ENCODE results near the gene ARHGAP10. TPM values are rescaled to one million over a fixed set of nuclear protein-coding genes. Genes with fewer than 3 reads are reported as not detected.

Gene ARHGAP10
- total and polyA plus RNA-seq, 5 donors from 2014 or later = 2.9 to 14.1 (median 4.7) TPM

DNA sequence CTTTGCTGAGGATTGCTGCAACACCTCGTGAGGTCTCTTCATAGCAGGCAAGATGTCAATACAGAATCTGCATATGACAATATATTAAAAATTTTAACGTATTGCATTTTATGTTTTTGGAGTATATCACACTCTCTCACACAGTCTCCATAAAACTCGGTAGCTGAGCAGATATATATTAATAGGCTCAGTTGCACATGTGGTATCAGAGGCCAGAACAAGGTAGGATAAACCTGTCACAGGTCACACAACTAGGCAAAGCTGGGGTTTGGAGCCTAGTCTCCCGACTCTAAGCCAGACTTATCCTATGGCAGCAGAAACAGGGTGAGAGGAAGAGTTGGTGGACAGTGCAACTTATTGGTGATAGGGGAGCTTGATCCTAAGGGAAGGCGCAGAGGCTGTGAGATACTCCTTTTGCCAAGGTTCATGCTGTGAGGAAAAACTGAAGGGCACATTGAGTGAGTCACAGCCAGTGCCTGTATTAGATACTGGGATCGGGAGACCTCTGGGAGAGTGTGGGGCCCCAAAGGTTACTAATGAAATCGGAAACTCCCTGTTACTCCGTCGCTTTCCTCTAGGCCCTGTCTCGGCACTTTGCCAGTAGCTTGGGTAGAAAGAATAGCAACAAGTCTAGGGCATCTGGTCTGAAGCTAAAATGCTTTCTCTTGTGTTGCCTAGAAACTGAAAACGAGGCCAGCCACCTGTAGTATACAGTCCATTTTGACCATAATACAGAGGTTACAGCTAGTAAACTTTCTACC is 195.7 kb downstream of the ARHGAP10 start:
- H3K9me3 Mint-ChIP-seq = no peaks in the 10 kb centered on the region
- H3K4me1 Mint-ChIP-seq = peaks cover 0 to 11% (median 2%) of the 10 kb centered on the region in 4 donors
- Histone ChIP-seq H3K4me1 (ENCODE audit: control insufficient read depth, insufficient read depth, low read length, poor library complexity, severe bottlenecking) (no peaks in the 10 kb centered on the region), H3K27ac (ENCODE audit: insufficient read depth, low read length, poor library complexity, severe bottlenecking) (no peak overlapping the region), H3K27me3 (ENCODE audit: control insufficient read depth, insufficient read depth, low read length) (no peaks in the 10 kb centered on the region), H3K36me3 (ENCODE audit: control insufficient read depth, insufficient read depth, low read length) (no peaks in the 10 kb centered on the region), H3K4me3 (ENCODE audit: low read depth, low read length) (no peak overlapping the region), H3K9me3 (ENCODE audit: control insufficient read depth in 2 of 2, low read length in 2 of 2) (no peaks in the 10 kb centered on the region)
- no peaks in the 10 kb centered on the region for H3K27me3 Mint-ChIP-seq
- H3K36me3 Mint-ChIP-seq = peaks cover 11% of the 10 kb centered on the region
- no peak overlapping the region for H3K27ac Mint-ChIP-seq
- no peak for ATAC-seq (ENCODE audit: low read depth in 2 of 2)
- peak overlapping the region in 1 of 4 donors; percentile 11 for H3K4me3 Mint-ChIP-seq
- no peak for DNase-seq

DNA sequence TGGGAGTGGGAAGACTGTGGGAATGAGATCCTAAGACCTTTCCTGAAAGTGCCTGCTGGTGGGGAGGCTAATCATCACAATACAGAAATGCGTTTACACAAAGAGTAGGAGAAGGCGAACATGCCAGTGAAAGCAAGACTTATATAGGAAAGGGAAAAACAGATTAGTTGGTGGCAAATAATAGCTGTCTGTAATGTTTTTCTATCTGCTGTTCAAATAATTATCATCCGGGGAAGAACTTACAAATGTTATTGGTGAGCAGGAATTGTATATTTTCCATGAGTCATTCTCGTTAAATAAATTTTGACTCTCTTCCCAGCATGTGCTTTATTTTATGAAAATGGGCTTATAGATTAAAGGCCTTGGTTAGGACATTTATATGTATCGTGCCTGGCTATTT is 196.5 kb downstream of the ARHGAP10 start:
- no peak overlapping the region for H3K4me3 ChIP-seq (ENCODE audit: low read depth, low read length)
- Mint-ChIP-seq H3K27ac (no peak overlapping the region), H3K4me1 (peaks cover 0 to 6% (median under 1%) of the 10 kb centered on the region in 4 donors), H3K27me3 (no peaks in the 10 kb centered on the region), H3K4me3 (peak overlapping the region in 1 of 4 donors; percentile 68), H3K36me3 (peaks cover 13% of the 10 kb centered on the region), H3K9me3 (no peaks in the 10 kb centered on the region)
- no peaks in the 10 kb centered on the region for H3K4me1 ChIP-seq (ENCODE audit: control insufficient read depth, insufficient read depth, low read length, poor library complexity, severe bottlenecking)
- DNase-seq (no peak), ATAC-seq (ENCODE audit: low read depth in 2 of 2) (no peak)
- no peaks in the 10 kb centered on the region for H3K36me3 ChIP-seq (ENCODE audit: control insufficient read depth, insufficient read depth, low read length)
- no peaks in the 10 kb centered on the region for H3K27me3 ChIP-seq (ENCODE audit: control insufficient read depth, insufficient read depth, low read length)
- no peaks in the 10 kb centered on the region for H3K9me3 ChIP-seq (ENCODE audit: control insufficient read depth in 2 of 2, low read length in 2 of 2)
- H3K27ac ChIP-seq (ENCODE audit: insufficient read depth, low read length, poor library complexity, severe bottlenecking) = no peak overlapping the region

DNA sequence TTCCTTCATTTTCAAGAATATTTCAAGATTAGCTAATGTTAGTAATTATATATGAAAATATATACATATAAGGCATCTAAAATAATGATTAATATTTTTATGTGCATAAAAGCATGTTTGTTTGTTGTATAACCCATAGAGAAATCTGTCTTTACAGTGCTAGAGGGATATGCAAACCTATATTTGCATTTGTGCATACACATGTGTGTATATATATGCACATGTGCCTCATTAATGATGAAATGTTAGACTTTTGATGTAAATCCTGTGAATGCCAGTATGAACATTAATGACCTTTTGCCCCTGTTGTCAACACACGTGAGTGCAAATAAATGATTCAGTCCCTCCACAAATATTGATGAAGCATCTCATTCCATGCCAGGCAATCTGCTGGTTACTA is 197.9 kb downstream of the ARHGAP10 start:
- no peak overlapping the region for H3K4me3 ChIP-seq (ENCODE audit: low read depth, low read length)
- Mint-ChIP-seq H3K4me3 (no peak overlapping the region), H3K9me3 (no peaks in the 10 kb centered on the region), H3K36me3 (peaks cover 13% of the 10 kb centered on the region), H3K27me3 (no peaks in the 10 kb centered on the region), H3K4me1 (no peaks in the 10 kb centered on the region), H3K27ac (no peak overlapping the region)
- no peaks in the 10 kb centered on the region for H3K9me3 ChIP-seq (ENCODE audit: control insufficient read depth in 2 of 2, low read length in 2 of 2)
- H3K27me3 ChIP-seq (ENCODE audit: control insufficient read depth, insufficient read depth, low read length) = no peaks in the 10 kb centered on the region
- no peak for DNase-seq
- no peak for ATAC-seq (ENCODE audit: low read depth in 2 of 2)
- no peaks in the 10 kb centered on the region for H3K4me1 ChIP-seq (ENCODE audit: control insufficient read depth, insufficient read depth, low read length, poor library complexity, severe bottlenecking)
- no peak overlapping the region for H3K27ac ChIP-seq (ENCODE audit: insufficient read depth, low read length, poor library complexity, severe bottlenecking)
- H3K36me3 ChIP-seq (ENCODE audit: control insufficient read depth, insufficient read depth, low read length) = no peaks in the 10 kb centered on the region

DNA sequence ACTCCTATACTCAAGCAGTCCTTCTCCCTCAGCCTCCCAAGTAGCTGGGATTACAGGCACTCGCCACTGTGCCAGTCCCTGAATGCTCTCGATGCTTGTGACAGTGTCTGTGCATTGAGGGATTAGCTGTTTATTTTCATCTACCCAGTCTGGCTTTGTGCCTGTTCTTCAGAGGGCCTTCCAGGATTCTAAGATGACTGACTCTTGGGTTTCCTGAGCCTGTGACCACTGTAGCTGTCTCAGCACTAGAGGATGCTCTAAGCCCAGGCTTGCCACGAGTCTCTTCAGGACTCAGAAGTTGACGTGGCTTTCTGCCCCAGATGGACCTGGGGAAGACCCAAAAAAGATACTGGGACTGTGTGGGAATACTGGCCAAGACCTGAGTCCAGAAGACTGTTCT is 201.4 kb downstream of the ARHGAP10 start:
- Histone ChIP-seq H3K27me3 (ENCODE audit: control insufficient read depth, insufficient read depth, low read length) (no peaks in the 10 kb centered on the region), H3K9me3 (ENCODE audit: control insufficient read depth in 2 of 2, low read length in 2 of 2) (no peaks in the 10 kb centered on the region), H3K27ac (ENCODE audit: insufficient read depth, low read length, poor library complexity, severe bottlenecking) (no peak overlapping the region), H3K4me1 (ENCODE audit: control insufficient read depth, insufficient read depth, low read length, poor library complexity, severe bottlenecking) (no peaks in the 10 kb centered on the region), H3K4me3 (ENCODE audit: low read depth, low read length) (no peak overlapping the region), H3K36me3 (ENCODE audit: control insufficient read depth, insufficient read depth, low read length) (no peaks in the 10 kb centered on the region)
- H3K4me3 Mint-ChIP-seq = no peak overlapping the region
- DNase-seq = peak in 1 of 3 donors; percentile 13
- H3K36me3 Mint-ChIP-seq = peaks cover 13% of the 10 kb centered on the region
- H3K27me3 Mint-ChIP-seq = no peaks in the 10 kb centered on the region
- no peak for ATAC-seq (ENCODE audit: low read depth in 2 of 2)
- H3K9me3 Mint-ChIP-seq = no peaks in the 10 kb centered on the region
- no peaks in the 10 kb centered on the region for H3K4me1 Mint-ChIP-seq
- no peak overlapping the region for H3K27ac Mint-ChIP-seq

DNA sequence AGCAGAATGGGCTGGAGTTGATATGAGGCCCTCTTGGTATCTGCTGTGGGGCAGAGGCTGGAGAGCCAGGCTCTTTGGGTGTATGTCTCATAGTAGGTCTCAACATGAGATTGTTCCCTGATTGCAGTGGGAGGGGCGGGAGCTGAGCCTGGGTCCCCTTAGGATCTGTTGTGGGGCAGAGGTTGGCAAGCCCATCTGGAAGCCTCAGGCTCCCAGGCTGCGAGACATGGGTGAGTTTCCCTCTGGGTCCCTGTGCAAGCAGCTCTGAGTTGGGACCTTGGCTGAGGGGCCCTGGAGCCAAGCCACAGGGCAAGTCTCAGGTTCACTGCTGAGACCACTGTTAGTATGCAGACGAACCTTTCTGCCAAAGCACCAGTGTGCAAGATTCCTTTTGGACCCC is 201.9 kb downstream of the ARHGAP10 start:
- Histone ChIP-seq H3K4me3 (ENCODE audit: low read depth, low read length) (no peak overlapping the region), H3K36me3 (ENCODE audit: control insufficient read depth, insufficient read depth, low read length) (no peaks in the 10 kb centered on the region), H3K27me3 (ENCODE audit: control insufficient read depth, insufficient read depth, low read length) (no peaks in the 10 kb centered on the region), H3K27ac (ENCODE audit: insufficient read depth, low read length, poor library complexity, severe bottlenecking) (no peak overlapping the region), H3K4me1 (ENCODE audit: control insufficient read depth, insufficient read depth, low read length, poor library complexity, severe bottlenecking) (no peaks in the 10 kb centered on the region), H3K9me3 (ENCODE audit: control insufficient read depth in 2 of 2, low read length in 2 of 2) (no peaks in the 10 kb centered on the region)
- H3K36me3 Mint-ChIP-seq = peaks cover 13% of the 10 kb centered on the region
- no peak for ATAC-seq (ENCODE audit: low read depth in 2 of 2)
- no peak for DNase-seq
- no peaks in the 10 kb centered on the region for H3K4me1 Mint-ChIP-seq
- H3K4me3 Mint-ChIP-seq = no peak overlapping the region
- no peaks in the 10 kb centered on the region for H3K27me3 Mint-ChIP-seq
- H3K27ac Mint-ChIP-seq = no peak overlapping the region
- H3K9me3 Mint-ChIP-seq = no peaks in the 10 kb centered on the region

DNA sequence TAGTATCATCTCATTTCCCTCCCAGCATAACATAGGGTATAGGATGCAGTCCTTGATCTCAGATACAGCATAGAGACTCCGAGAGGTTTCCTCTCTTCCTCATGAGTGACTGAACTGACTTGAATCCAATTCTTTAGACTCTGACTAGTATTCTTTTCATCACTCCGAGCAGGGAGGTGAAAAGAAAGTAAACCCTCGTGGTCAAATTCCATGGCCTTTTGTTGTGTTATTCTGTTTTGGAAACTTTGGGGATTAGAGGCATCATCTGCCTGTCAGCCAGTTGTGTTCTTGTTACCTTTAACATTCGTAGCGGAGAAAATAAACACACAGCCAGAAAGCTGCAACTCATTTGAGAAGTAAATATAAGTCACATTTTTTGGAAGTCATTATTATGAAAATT is 206.6 kb downstream of the ARHGAP10 start:
- H3K9me3 Mint-ChIP-seq = peaks cover 0 to 2% (median 0%) of the 10 kb centered on the region in 7 donors
- H3K4me3 Mint-ChIP-seq = no peak overlapping the region
- DNase-seq (no peak), ATAC-seq (ENCODE audit: low read depth in 2 of 2) (no peak)
- no peak overlapping the region for H3K27ac Mint-ChIP-seq
- Histone ChIP-seq H3K36me3 (ENCODE audit: control insufficient read depth, insufficient read depth, low read length) (peaks cover 6% of the 10 kb centered on the region), H3K4me1 (ENCODE audit: control insufficient read depth, insufficient read depth, low read length, poor library complexity, severe bottlenecking) (no peaks in the 10 kb centered on the region), H3K27me3 (ENCODE audit: control insufficient read depth, insufficient read depth, low read length) (no peaks in the 10 kb centered on the region), H3K27ac (ENCODE audit: insufficient read depth, low read length, poor library complexity, severe bottlenecking) (no peak overlapping the region), H3K4me3 (ENCODE audit: low read depth, low read length) (no peak overlapping the region), H3K9me3 (ENCODE audit: control insufficient read depth in 2 of 2, low read length in 2 of 2) (no peaks in the 10 kb centered on the region)
- no peaks in the 10 kb centered on the region for H3K27me3 Mint-ChIP-seq
- peaks cover 4 to 15% (median 11%) of the 10 kb centered on the region in 4 donors for H3K4me1 Mint-ChIP-seq
- H3K36me3 Mint-ChIP-seq = peaks cover 4% of the 10 kb centered on the region

DNA sequence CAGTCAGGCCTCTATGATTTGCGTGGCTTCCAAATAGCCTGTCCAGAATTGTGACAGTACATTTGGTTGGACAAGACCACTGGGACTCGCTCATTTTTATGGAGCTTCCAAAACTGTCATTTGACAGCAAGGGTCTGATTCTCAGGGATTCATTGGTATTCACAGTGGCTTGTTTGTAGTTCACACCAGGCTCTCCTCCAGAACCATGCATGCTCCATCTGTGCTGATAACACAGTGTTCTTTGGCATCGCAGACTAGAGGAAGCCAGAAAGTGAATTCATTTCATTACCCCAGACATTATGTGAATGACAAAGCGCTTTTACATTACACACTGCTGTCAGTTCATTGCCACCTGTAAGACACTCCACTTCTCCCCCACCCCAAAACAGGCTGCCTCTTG is 208.3 kb downstream of the ARHGAP10 start:
- Histone ChIP-seq H3K9me3 (ENCODE audit: control insufficient read depth in 2 of 2, low read length in 2 of 2) (no peaks in the 10 kb centered on the region), H3K36me3 (ENCODE audit: control insufficient read depth, insufficient read depth, low read length) (peaks cover 6% of the 10 kb centered on the region), H3K27me3 (ENCODE audit: control insufficient read depth, insufficient read depth, low read length) (no peaks in the 10 kb centered on the region), H3K4me1 (ENCODE audit: control insufficient read depth, insufficient read depth, low read length, poor library complexity, severe bottlenecking) (no peaks in the 10 kb centered on the region), H3K27ac (ENCODE audit: insufficient read depth, low read length, poor library complexity, severe bottlenecking) (no peak overlapping the region), H3K4me3 (ENCODE audit: low read depth, low read length) (no peak overlapping the region)
- no peak overlapping the region for H3K27ac Mint-ChIP-seq
- DNase-seq = no peak
- peaks cover 8% of the 10 kb centered on the region for H3K36me3 Mint-ChIP-seq
- H3K9me3 Mint-ChIP-seq = peaks cover 0 to 2% (median 0%) of the 10 kb centered on the region in 7 donors
- no peaks in the 10 kb centered on the region for H3K27me3 Mint-ChIP-seq
- no peak for ATAC-seq (ENCODE audit: low read depth in 2 of 2)
- peaks cover 4 to 20% (median 15%) of the 10 kb centered on the region in 4 donors for H3K4me1 Mint-ChIP-seq
- no peak overlapping the region for H3K4me3 Mint-ChIP-seq

DNA sequence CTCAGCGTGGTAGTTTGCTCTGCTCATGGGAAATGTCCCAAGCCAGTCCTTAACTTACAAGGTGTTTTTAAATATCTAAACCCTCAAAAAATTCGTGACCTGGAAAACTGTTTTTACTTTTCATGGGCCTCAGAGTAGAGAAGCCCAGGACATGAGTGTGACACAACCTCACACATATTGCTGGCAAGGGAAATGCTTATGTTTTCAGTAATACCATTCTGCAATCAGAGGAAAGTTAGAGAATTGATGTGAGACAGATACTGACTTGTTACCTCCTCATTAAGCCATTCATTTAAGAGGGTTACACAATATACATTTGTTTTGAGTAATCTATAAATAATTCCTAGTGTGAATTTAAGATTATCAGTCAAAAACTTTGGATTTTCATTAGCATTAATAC is 209.5 kb downstream of the ARHGAP10 start:
- Mint-ChIP-seq H3K27me3 (no peaks in the 10 kb centered on the region), H3K4me1 (peaks cover 4 to 20% (median 15%) of the 10 kb centered on the region in 4 donors), H3K27ac (no peak overlapping the region), H3K9me3 (peaks cover 0 to 2% (median 0%) of the 10 kb centered on the region in 7 donors), H3K4me3 (no peak overlapping the region), H3K36me3 (peaks cover 17% of the 10 kb centered on the region)
- no peaks in the 10 kb centered on the region for H3K9me3 ChIP-seq (ENCODE audit: control insufficient read depth in 2 of 2, low read length in 2 of 2)
- no peaks in the 10 kb centered on the region for H3K27me3 ChIP-seq (ENCODE audit: control insufficient read depth, insufficient read depth, low read length)
- DNase-seq = no peak
- H3K36me3 ChIP-seq (ENCODE audit: control insufficient read depth, insufficient read depth, low read length) = peaks cover 6% of the 10 kb centered on the region
- no peak overlapping the region for H3K4me3 ChIP-seq (ENCODE audit: low read depth, low read length)
- H3K4me1 ChIP-seq (ENCODE audit: control insufficient read depth, insufficient read depth, low read length, poor library complexity, severe bottlenecking) = no peaks in the 10 kb centered on the region
- no peak for ATAC-seq (ENCODE audit: low read depth in 2 of 2)
- no peak overlapping the region for H3K27ac ChIP-seq (ENCODE audit: insufficient read depth, low read length, poor library complexity, severe bottlenecking)
